ENCODE measurements around the gene PARL.
A peak's percentile ranks its signal among the peaks of the same experiment; 100 is the strongest.

The PARL gene, protein sequence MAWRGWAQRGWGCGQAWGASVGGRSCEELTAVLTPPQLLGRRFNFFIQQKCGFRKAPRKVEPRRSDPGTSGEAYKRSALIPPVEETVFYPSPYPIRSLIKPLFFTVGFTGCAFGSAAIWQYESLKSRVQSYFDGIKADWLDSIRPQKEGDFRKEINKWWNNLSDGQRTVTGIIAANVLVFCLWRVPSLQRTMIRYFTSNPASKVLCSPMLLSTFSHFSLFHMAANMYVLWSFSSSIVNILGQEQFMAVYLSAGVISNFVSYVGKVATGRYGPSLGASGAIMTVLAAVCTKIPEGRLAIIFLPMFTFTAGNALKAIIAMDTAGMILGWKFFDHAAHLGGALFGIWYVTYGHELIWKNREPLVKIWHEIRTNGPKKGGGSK

DNA sequence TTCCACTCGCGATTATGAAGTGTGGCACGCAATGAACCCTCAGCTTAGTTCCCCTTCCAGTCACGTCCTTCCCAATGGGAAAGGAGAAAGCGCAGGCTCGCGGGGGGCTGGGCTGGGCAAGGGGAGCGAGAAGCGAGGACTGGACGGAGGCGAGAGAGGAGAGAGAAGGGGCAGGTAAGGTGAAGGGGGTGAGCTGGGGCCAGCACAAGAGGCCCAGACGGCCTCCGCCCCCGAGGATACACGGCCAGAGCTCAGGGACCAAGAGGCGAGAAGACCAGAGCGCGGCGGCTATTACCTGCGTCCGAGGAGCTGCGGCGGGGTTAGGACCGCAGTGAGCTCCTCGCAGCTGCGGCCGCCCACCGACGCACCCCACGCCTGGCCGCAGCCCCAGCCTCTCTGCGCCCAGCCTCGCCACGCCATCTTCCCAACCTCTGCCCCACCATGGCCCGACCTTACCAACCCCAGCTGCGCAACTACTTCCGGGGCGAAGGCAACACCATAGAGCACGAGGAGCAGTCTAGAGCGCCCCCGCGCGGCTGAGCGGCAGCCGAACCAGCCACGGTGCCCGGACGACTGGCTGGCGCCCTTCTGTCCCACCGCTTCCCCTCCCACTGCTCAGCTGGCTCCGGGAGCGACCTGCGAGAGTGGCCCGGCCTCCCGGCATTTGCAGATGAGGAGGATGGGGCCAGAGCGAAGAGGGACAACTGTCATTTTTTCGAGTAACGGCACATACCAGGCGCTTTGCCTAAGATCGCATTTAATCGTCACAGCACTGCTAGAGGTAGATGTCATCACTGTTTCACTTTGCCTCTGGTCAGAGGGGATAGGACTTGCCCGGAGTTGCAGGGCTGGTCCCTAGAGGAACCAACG is at the start of gene PARL:
PARL (minus strand) TSS at position 454 of the 870 bp plus-strand sequence; CDS start at position 420, 34 bp downstream.
- in situ Hi-C loops (cut with HindIII; ENCODE audit: low pct_ligation_motif_present, low pct_unique_long_range_greater_than_20kb, low sequenced_read_pairs): no loop called here
- DNase-seq: peak; percentile 88

DNA sequence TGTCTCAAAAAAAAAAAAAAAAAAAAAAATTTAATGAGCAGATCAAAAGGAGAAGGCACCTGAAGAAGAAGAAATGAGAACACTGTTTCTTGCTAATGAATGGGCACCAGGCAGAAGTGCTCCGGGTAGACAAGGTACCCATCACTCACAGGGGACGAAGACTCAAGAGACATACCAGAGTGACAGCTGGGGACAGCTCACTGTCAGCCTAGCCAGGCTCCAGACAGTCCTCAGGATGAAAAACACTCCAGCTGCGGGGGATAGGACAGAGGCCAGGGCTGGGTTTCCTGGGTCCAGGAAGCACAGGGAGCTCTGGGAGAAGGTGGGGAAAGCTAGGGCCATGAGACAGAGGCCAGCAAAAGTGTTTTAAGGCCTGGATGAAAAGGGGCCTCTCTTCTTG is 48.5 kb upstream of the PARL start:
- in situ Hi-C loops (cut with HindIII; ENCODE audit: low pct_ligation_motif_present, low pct_unique_long_range_greater_than_20kb, low sequenced_read_pairs): no loop called here
- no peak for DNase-seq

DNA sequence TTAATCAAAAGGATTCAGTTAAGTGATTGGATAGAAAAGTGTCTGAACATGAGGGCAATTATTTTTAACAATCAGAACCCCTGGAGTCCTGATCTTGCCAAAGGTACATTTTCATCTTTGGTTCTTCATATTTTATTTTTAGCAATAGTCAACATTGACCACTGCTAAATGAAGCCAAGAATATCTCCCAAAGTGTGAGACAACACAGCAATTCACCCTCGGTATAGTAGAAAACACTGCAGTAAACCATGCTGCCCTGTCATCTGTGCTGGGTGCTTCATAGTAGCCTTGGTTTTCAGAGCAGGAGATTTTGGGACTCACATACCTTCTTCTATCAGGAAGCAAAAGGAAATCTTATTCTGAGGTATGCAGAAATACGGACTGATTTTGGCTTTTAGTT is 47.2 kb upstream of the PARL start:
- in situ Hi-C loops (cut with HindIII; ENCODE audit: low pct_ligation_motif_present, low pct_unique_long_range_greater_than_20kb, low sequenced_read_pairs): no loop called here
- no peak for DNase-seq

DNA sequence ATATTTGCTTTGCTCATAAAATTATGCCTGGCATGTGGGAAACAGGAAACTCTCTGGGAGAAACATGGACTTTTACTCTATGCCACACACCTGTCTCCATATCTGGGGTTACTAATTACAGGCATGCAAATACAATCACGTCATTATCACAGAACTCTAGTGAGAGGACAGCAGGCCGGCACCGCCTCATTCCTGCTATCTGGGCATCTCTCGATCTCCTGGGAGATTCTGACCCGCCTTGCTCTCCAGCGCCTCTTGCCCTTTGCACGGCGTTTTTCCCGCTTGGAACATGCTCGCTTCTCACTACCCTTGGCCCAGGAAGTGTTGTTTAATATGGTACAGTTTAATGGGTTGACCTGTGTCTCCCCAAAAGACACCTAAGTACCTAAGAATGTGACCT is 45.4 kb upstream of the PARL start:
- in situ Hi-C loops (cut with HindIII; ENCODE audit: low pct_ligation_motif_present, low pct_unique_long_range_greater_than_20kb, low sequenced_read_pairs): no loop called here
- no peak for DNase-seq

DNA sequence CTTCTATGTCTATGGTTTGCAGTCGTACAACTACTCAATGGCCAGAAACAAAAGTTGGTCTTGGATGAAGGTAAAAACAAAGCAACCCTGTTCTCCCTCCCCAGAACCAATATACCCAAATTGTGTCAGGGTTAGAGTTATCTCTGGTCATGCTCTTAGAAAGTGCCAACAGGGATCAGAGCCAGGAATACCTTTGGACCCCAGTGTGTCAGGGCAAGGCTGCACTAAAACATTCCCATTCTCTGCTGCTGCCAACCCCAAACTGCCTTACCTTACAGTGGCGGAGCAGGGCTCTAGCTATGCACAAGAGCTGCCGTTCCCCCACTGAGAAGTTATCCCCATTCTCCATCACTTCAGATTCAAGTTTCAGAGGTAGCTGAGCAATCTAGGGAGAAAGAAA is 42.4 kb upstream of the PARL start:
- DNase-seq: no peak
- in situ Hi-C loops (cut with HindIII; ENCODE audit: low pct_ligation_motif_present, low pct_unique_long_range_greater_than_20kb, low sequenced_read_pairs): no loop called here

DNA sequence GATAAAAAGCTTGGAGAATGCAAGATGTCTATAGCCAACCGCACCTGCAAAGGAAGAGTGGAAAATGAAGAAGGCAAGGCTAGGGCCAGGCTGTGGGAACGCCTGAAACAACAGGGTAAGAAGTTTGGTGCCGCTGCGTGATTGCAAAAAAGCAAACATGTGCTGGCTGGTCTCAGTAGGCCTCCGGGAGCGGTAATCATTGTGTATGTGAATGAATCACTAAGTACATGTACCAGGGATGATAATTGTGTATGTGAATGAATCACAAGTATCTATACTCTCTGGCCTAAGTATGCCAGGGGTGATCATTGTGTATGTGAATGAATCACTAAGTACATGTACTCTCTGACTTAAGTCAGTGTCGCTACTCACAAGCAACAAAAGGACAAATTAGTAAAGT is 40.3 kb upstream of the PARL start:
- in situ Hi-C loops (cut with HindIII; ENCODE audit: low pct_ligation_motif_present, low pct_unique_long_range_greater_than_20kb, low sequenced_read_pairs): no loop called here

DNA sequence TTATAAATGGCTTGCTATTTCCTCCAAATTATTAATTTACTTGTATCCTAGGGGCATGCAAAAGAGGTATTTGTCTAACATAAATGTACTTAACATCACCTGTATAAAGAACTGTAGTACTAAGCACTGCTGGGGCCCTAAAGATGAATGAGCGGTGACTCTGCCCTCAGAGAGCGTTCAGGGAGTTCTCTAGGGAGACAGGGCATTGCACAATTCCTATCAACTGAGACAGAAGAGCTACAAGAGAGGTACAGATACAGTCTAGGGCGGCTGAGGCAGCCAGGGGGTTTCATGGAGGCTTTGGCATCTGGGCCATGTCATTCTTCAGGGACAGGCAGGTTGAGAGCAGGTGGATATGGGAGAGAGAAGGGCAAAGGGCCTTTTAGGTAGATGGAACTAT is 39.9 kb upstream of the PARL start:
- no peak for DNase-seq
- in situ Hi-C loops (cut with HindIII; ENCODE audit: low pct_ligation_motif_present, low pct_unique_long_range_greater_than_20kb, low sequenced_read_pairs): no loop called here

More for the DNA sequence above, 40.3 kb upstream of the PARL start:
- no peak for DNase-seq

DNA sequence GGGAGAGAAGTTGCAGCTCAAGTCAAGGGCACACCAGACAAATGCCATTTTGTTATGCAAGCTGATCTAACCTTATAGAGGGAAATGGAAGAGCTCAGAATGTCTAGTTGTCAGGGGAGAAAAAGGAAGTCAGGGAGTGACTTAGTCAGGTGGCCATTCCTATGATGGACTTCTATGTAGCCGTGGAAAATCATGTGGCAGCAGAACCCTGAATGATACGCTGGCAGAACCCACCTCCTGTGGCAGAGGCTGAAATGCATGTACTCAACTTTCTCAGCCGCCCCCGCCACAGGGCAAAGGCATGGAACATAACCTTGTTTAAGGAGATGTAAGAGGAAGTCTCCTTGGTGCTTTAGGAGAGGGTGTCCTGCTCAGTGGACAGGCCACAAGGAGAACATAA is 37.7 kb upstream of the PARL start:
- in situ Hi-C loops (cut with HindIII; ENCODE audit: low pct_ligation_motif_present, low pct_unique_long_range_greater_than_20kb, low sequenced_read_pairs): no loop called here

DNA sequence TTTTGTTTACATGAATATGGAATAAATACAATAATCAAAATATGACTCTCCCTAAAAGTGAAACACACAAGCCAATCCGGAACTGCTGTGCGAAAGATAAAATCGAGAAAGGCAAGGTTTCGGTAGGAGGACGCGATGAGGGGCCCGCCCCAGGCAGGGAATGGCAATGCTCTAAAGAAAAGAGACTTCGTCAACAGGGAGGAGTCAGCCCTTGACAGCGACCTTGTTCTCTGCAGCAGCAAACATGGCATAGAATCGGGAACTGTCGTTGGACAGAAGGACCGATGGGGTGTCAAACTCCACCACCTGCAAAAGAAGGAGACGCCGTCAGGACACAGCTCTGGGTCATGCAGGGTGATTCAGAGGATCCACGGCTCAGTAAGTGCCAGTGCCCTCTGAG is 36.4 kb upstream of the PARL start:
- in situ Hi-C loops (cut with HindIII; ENCODE audit: low pct_ligation_motif_present, low pct_unique_long_range_greater_than_20kb, low sequenced_read_pairs): no loop called here
- DNase-seq: no peak

More for the DNA sequence above, 37.7 kb upstream of the PARL start:
- DNase-seq: no peak

DNA sequence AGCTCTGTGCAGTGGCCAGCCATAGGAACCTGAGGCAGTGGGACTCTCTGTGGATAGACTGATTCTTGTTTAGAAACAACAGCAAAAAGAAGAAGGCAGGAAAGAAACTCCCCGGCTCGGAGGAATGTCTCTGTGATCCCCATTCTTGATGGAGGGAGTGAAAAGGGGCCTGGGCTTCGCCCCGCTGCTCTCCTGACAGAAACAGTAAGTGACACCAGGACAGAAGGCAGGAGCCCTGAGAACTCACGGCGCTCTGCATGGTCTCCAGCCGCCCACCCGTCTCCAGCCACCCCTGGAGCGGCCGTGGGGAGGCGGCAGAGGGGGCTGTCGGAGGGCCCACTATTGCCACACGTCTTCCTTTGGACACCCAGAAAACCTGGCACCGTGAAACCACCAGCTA is 35.7 kb upstream of the PARL start:
- DNase-seq: no peak
- in situ Hi-C loops (cut with HindIII; ENCODE audit: low pct_ligation_motif_present, low pct_unique_long_range_greater_than_20kb, low sequenced_read_pairs): no loop called here

DNA sequence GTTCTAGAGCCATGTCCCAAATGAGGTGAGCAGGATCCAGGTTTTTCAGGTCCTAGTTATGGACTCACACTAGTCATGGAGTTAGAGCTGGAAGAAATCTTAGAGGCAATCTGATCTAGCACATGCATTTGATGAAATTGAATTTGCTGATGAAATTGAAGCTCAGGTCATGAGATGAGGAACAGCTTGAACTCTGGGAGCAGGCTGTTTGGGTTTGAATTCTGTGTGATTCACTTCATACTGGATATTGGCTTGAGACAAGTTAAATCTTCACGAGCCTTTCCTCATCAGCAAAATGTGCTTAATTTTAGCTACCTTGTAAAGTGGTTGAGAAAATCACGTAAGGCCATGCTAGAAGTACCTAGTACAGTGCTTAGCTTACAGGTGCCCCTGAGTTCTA is 33.5 kb upstream of the PARL start:
- in situ Hi-C loops (cut with HindIII; ENCODE audit: low pct_ligation_motif_present, low pct_unique_long_range_greater_than_20kb, low sequenced_read_pairs): no loop called here
- DNase-seq: no peak

DNA sequence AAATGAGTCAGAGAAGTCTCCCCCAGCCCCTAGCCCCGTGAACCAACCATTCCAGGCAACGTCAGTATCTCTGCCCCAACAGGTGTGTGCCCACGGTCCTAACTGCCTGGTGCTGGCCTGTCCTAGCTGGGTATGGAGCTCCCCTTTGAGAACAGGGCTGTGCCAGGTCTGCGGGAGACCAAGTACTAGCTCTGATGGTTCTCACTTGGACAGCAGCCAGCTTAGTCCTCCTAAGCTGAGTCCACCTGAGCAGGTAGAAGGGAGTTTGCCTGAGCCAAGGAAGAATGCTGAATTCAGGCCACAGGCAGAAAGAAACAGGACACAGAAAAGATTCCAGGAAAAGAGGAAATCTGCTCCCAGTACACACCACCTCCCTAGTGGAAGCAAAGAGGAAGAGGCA is 33.1 kb upstream of the PARL start:
- DNase-seq: no peak
- in situ Hi-C loops (cut with HindIII; ENCODE audit: low pct_ligation_motif_present, low pct_unique_long_range_greater_than_20kb, low sequenced_read_pairs): no loop called here

DNA sequence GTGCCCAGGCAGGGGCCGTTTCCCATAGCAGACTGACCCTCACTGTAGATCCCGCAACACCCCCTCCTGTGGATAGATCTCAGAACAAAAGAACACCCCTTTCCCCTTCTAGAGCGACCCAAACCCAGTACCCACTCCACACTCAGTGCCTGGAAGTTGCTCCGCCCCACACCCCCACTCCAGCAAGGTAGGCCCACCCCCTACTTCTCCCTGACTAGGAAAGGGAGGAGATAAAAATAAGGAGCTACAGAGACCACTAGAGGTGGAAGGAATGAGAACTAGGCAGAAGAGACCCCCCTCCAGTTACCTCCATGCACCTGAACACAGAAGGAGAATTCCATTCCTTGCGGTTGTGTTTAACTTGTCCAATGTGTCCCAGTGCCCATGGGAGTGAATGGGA is 30.2 kb upstream of the PARL start:
- in situ Hi-C loops (cut with HindIII; ENCODE audit: low pct_ligation_motif_present, low pct_unique_long_range_greater_than_20kb, low sequenced_read_pairs): no loop called here
- no peak for DNase-seq

DNA sequence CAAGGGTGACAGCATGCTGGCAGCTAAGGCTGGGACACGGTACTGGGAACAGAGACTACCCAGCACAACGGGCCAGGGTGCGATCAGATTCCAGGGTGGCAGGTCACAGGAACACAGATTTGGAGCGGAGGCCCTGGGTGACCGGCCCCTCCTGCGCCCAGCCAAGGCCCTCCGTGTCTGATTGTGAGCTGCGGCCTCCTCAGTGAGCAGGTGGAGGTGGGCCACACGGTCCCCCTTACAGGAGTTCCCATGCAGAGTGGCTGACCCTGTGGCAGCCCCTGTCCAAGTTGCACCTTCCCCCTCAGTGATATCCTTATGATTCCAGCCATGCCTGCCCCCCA is 28.9 kb upstream of the PARL start:
- no peak for DNase-seq
- in situ Hi-C loops (cut with HindIII; ENCODE audit: low pct_ligation_motif_present, low pct_unique_long_range_greater_than_20kb, low sequenced_read_pairs): no loop called here

DNA sequence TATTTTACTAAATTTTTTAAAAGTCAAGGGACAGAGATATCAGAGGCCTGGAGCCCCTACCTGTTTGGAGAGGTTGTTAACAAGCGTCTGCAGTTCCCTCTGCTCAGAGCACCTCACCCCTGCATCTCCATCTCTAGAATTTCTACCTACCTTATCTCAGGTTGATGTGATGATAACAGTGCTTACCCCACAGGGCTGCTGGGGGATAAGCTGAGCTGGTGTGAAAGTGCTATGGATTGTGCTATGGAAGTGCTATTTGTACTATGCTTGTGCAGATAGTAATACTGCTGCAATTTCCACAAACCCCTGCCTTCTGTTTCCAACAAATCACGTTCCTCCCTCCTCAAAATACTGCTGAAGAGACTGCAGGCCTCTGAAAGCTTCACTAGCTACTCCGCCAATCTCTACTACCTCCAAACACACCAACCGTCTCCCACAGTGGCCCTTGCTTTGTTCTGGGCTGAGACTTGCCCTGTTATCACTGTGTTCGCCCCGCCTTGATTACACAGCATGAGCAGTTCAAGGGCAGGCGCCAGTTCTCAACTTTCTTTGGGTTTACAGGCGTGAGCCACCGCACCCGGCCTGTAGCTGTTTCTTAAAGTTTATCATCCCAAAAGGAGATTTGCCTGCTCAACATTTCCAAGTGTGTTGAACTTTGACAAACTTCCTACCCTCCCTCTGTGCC is 28.4 kb upstream of the PARL start:
- in situ Hi-C loops (cut with HindIII; ENCODE audit: low pct_ligation_motif_present, low pct_unique_long_range_greater_than_20kb, low sequenced_read_pairs): no loop called here
- no peak for DNase-seq

DNA sequence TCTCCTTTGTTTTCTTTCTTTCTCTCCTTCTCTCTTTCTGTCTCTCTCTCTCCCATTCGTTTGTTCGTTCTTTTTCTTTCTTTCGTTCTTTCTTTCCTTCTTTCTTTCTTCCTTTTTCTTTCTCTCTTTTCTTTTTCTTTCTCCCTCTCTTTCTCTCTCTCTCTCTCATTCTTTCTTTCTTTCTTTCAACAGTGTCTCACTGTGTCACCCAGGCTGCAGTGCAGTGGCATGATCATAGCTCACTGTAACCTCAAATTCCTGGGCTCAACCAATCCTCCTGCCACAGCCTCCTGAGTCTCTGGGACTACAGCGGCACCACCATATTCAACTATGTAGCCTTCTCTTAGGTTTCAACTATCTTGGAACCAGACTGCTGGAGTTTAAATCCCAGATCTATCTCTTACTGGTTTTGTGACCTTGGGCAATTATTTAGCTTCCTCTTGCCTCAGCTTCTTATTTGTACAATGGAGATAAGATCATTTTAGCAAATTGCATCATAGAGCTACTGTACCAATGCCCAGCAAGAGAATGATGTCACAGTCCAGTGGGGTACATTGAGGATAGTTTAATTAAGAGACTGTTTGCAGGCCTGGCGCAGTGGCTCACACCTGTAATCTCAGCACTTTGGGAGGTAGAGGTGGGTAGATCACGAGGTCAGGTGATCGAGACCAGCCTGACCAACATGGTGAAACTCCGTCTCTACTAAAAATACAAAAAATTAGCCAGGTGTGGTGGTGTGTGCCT is 27.3 kb upstream of the PARL start:
- DNase-seq: no peak
- in situ Hi-C loops (cut with HindIII; ENCODE audit: low pct_ligation_motif_present, low pct_unique_long_range_greater_than_20kb, low sequenced_read_pairs): no loop called here

DNA sequence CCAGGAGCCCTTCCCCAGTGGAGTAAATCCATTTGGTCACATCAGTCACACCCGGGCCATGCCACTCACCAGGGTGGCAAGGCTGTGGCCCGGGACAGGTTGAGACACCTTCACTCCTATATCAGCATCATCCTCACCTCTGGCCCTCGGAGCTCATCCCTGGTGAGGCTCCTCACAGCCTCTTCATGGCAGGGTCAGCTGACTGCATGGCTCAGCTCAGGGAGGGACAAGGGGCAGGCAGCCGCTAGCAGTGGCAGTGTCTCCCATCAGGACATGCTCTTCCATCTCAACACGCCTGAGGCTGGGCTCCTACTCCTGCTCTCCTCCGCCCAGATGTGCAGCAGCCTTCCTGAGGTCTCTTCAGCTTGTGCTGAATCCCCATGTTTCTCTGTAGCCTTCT is 26.4 kb upstream of the PARL start:
- in situ Hi-C loops (cut with HindIII; ENCODE audit: low pct_ligation_motif_present, low pct_unique_long_range_greater_than_20kb, low sequenced_read_pairs): no loop called here
- no peak for DNase-seq

DNA sequence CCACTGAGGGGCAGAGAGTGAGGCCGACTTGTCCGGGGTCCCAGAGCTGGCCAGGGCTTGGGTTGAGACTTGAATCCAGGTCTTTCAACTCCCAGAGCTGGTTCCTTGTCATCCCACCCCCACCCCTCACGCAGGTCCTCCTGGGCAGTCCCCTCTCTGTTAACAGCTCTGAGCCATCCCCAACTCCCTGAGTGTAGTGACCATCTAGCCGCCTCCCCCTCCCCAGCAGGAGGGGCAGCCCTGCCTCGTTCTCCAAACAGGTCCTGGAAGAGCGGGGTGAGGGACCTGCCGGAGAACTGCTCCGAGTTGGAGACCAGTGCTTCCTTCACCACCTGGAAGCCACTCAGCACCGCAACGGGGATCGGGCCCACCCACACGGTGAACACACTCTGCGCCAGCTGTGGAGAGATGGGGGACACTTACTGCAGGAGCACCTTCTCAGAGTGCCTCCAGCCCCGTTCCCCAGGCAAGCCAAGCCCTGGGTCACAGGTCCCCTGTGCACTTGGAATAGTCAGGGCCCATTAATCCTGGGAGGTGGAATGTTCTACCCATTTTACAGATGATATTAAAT is 24.4 kb upstream of the PARL start:
- in situ Hi-C loops (cut with HindIII; ENCODE audit: low pct_ligation_motif_present, low pct_unique_long_range_greater_than_20kb, low sequenced_read_pairs): no loop called here

More for the DNA sequence above, 24.4 kb upstream of the PARL start:
- DNase-seq: no peak

All from ACHN (cell line).